ENCODE data around the gene RGL4. TPM values are rescaled to one million over a fixed set of nuclear protein-coding genes. Genes with fewer than 3 reads are reported as not detected.
A peak's percentile ranks its signal among the peaks of the same experiment; 100 is the strongest.

The RGL4 gene
- total RNA-seq, 1 donor from 2014 or later: 1.2 TPM

GRCh38 chr22:23709107-23709506 is 18.3 kb downstream of the RGL4 start:
- intact Hi-C loops (cut with DNase I): no loop called here
- no peak for TF ChIP-seq CTCF (IDR thresholded peaks at IDR 0.05)
- no peak for ATAC-seq
- Histone ChIP-seq H3K27me3 (no peaks in the 10 kb centered on the region), H3K4me1 (no peaks in the 10 kb centered on the region), H3K4me3 (no peak overlapping the region), H3K9me3 (no peaks in the 10 kb centered on the region), H3K36me3 (peaks cover 96% of the 10 kb centered on the region), H3K27ac (no peak overlapping the region)
- DNase-seq: no peak

- Histone ChIP-seq H3K27me3 (no peaks in the 10 kb centered on the region), H3K36me3 (peaks cover 65% of the 10 kb centered on the region), H3K4me1 (peaks cover 12% of the 10 kb centered on the region), H3K4me3 (no peak overlapping the region), H3K9me3 (no peaks in the 10 kb centered on the region), H3K27ac (no peak overlapping the region)
- DNase-seq (no peak), ATAC-seq (no peak)
- intact Hi-C loops (cut with DNase I): no loop called here
- no peak for TF ChIP-seq CTCF (IDR thresholded peaks at IDR 0.05)
Observed at GRCh38 chr22:23712256-23712655, 21.4 kb downstream of the RGL4 start.

- H3K36me3 ChIP-seq: peaks cover 49% of the 10 kb centered on the region
- intact Hi-C loops (cut with DNase I): no loop called here
- no peak overlapping the region for H3K4me3 ChIP-seq
- H3K27me3 ChIP-seq: no peaks in the 10 kb centered on the region
- H3K4me1 ChIP-seq: peaks cover 12% of the 10 kb centered on the region
- no peaks in the 10 kb centered on the region for H3K9me3 ChIP-seq
- no peak for TF ChIP-seq CTCF (IDR thresholded peaks at IDR 0.05)
- ATAC-seq: no peak
- H3K27ac ChIP-seq: no peak overlapping the region
- no peak for DNase-seq
Observed at GRCh38 chr22:23713696-23714595, 23.1 kb downstream of the RGL4 start.

- no peak for DNase-seq
- intact Hi-C loops (cut with DNase I): no loop called here
- Histone ChIP-seq H3K27ac (no peak overlapping the region), H3K36me3 (peaks cover 39% of the 10 kb centered on the region), H3K27me3 (no peaks in the 10 kb centered on the region), H3K4me1 (peaks cover 12% of the 10 kb centered on the region), H3K4me3 (no peak overlapping the region), H3K9me3 (no peaks in the 10 kb centered on the region)
- TF ChIP-seq CTCF (IDR thresholded peaks at IDR 0.05): no peak
- no peak for ATAC-seq
Observed at GRCh38 chr22:23714596-23715578, 24.1 kb downstream of the RGL4 start.

GRCh38 chr22:23715806-23716375 is 25.1 kb downstream of the RGL4 start:
- Histone ChIP-seq H3K9me3 (no peaks in the 10 kb centered on the region), H3K36me3 (peaks cover 29% of the 10 kb centered on the region), H3K27me3 (no peaks in the 10 kb centered on the region), H3K27ac (no peak overlapping the region), H3K4me1 (peaks cover 12% of the 10 kb centered on the region), H3K4me3 (peak overlapping the region; percentile 98)
- TF ChIP-seq CTCF (IDR thresholded peaks at IDR 0.05): no peak
- ATAC-seq (no peak), DNase-seq (no peak)
- intact Hi-C loops (cut with DNase I): no loop called here
